SK-N-SH treated with all-trans-retinoic acid at 6 μM for 48 hours (cell line): ENCODE measurements around the gene BST1.
A peak's percentile ranks its signal among the peaks of the same experiment; 100 is the strongest.

ENCODE experiments used
- ATAC-seq: fragments of 200-7000 bp; cut with Tn5 transposase; 3 replicates; pipeline ENCODE4 v1.9.1; 2020; ENCODE audit warnings: mild to moderate bottlenecking, moderate library complexity
- ARNTL ChIP-seq: fragments of 450-650 bp; formaldehyde crosslinking; IDR thresholded peaks from 2 replicates; pipeline ENCODE4 v1.5.0; 2020; ENCODE audit warnings: low read depth, mild to moderate bottlenecking, moderate library complexity, borderline replicate concordance
- CSDC2 ChIP-seq: fragments of 250-450 bp; sonication (Bioruptor Pico); IDR thresholded peaks from 2 replicates; pipeline ENCODE4 v1.5.0; 2020; ENCODE audit warnings: mild to moderate bottlenecking, moderate library complexity
- GLIS3 ChIP-seq: fragments of 250-450 bp; sonication (Bioruptor Pico); IDR thresholded peaks from 2 replicates; pipeline ENCODE4 v1.5.0; 2020; ENCODE audit warnings: mild to moderate bottlenecking, moderate library complexity
- ISL1 ChIP-seq: fragments of 250-450 bp; sonication (Bioruptor Pico); IDR thresholded peaks from 2 replicates; pipeline ENCODE4 v2.1.2; 2022; ENCODE audit warnings: mild to moderate bottlenecking, moderate library complexity
- OSR1 ChIP-seq: fragments of 250-450 bp; sonication (Bioruptor Pico); IDR thresholded peaks from 2 replicates; pipeline ENCODE4 v1.8.0; 2022; ENCODE audit warnings: moderate library complexity, mild to moderate bottlenecking, inconsistent platforms
- PPARA ChIP-seq: fragments of 250-450 bp; sonication (Bioruptor Pico); IDR thresholded peaks from 2 replicates; pipeline ENCODE4 v1.5.0; 2020; ENCODE audit warnings: mild to moderate bottlenecking, borderline replicate concordance
- SNAI2 ChIP-seq: fragments of 250-450 bp; sonication (Bioruptor Pico); IDR thresholded peaks from 2 replicates; pipeline ENCODE4 v1.5.0; 2020; ENCODE audit warnings: mild to moderate bottlenecking, moderate library complexity
- TCF4 ChIP-seq: fragments of 250-450 bp; sonication (Bioruptor Pico); IDR thresholded peaks from 2 replicates; pipeline ENCODE4 v1.8.0; 2021; ENCODE audit warnings: mild to moderate bottlenecking, moderate library complexity, borderline replicate concordance
- TOX ChIP-seq: fragments of 250-450 bp; sonication (Bioruptor Pico); IDR thresholded peaks from 2 replicates; pipeline ENCODE4 v1.8.0; 2021; ENCODE audit warnings: mild to moderate bottlenecking, moderate library complexity, borderline replicate concordance
- ZC3H10 ChIP-seq: fragments of 250-450 bp; sonication (Bioruptor Pico); IDR thresholded peaks from 2 replicates; pipeline ENCODE4 v1.5.1; 2021; ENCODE audit warnings: mild to moderate bottlenecking, moderate library complexity
- ZFP3 ChIP-seq: fragments of 250-450 bp; sonication (Bioruptor Pico); IDR thresholded peaks from 2 replicates; pipeline ENCODE4 v1.5.0; 2020; ENCODE audit warnings: mild to moderate bottlenecking, moderate library complexity
- ZFP30 ChIP-seq: fragments of 450-650 bp; formaldehyde crosslinking; IDR thresholded peaks from 2 replicates; pipeline ENCODE4 v1.5.0; 2022; ENCODE audit warnings: mild to moderate bottlenecking, moderate library complexity
- ZNF565 ChIP-seq: fragments of 450-650 bp; formaldehyde crosslinking; conservative IDR thresholded peaks from 2 replicates; pipeline ENCODE4 v1.5.0; 2020; ENCODE audit warnings: low read depth, mild to moderate bottlenecking, moderate library complexity
- ZNF70 ChIP-seq: fragments of 450-650 bp; formaldehyde crosslinking; IDR thresholded peaks from 2 replicates; pipeline ENCODE4 v1.5.0; 2020; ENCODE audit warnings: mild to moderate bottlenecking, moderate library complexity
- TF ChIP-seq, protein P1 (sequence below): fragments of 250-450 bp; sonication (Bioruptor Pico); IDR thresholded peaks from 2 replicates; pipeline ENCODE4 v1.8.0; 2020; ENCODE audit warnings: mild to moderate bottlenecking, moderate library complexity, borderline replicate concordance
- TF ChIP-seq, protein P2 (sequence below): fragments of 250-450 bp; sonication (Bioruptor Pico); IDR thresholded peaks from 2 replicates; pipeline ENCODE4 v1.5.1; 2021; ENCODE audit warnings: mild to moderate bottlenecking, moderate library complexity
- TF ChIP-seq, protein P3 (sequence below): fragments of 250-450 bp; sonication (Bioruptor Pico); IDR thresholded peaks from 2 replicates; pipeline ENCODE4 v1.5.0; 2020; ENCODE audit warnings: mild to moderate bottlenecking, moderate library complexity
- TF ChIP-seq, protein P4 (sequence below): fragments of 250-450 bp; sonication (Bioruptor Pico); IDR thresholded peaks from 2 replicates; pipeline ENCODE4 v1.8.0; 2021; ENCODE audit warnings: low read depth, mild to moderate bottlenecking, moderate library complexity, borderline replicate concordance

The BST1 gene

DNA sequence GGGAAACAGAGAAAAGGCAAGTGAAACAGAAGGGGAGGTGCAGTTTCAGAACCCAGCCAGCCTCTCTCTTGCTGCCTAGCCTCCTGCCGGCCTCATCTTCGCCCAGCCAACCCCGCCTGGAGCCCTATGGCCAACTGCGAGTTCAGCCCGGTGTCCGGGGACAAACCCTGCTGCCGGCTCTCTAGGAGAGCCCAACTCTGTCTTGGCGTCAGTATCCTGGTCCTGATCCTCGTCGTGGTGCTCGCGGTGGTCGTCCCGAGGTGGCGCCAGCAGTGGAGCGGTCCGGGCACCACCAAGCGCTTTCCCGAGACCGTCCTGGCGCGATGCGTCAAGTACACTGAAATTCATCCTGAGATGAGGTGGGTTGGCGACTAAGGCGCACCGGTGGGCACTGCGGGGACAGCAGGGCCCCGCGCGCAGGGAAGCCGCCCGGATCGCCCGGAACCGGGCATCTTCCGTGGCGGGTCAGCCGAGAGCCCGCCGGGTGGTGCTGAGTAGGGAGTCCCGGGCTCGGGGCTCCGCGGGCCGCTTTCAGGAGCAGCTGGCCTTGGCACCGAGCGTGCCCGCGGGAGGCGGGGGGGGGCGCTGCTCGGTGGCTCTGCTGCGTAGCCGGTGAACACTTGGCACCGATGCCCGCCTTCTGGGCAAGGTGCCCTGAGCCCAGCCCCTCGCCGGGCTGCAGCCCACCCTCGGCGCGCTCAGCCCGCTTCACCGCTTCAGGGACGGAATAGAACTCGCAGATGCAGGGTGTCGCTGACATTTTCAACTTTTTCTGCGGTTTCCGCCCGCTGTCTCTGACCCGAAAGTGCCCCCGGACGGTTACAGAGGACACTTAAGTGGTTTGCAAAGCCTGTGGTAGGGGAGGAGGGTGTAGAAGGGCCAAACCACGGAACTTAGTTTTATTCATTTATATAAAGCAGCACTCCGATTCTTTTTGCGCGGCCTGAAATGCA lies 75.7 kb downstream of the BST1 start, which contains the start of gene CD38:
Gene CD38, plus strand, starts transcription at position 40 of the 953 bp plus-strand sequence. Its CDS starts 87 bp downstream, at position 127.
- no peak for TF ChIP-seq ZFP3 (CRISPR knock-in tag)
- no peak for TF ChIP-seq ZFP30 (CRISPR knock-in tag)
- TF ChIP-seq ZNF565, result no peak
- TF ChIP-seq, protein P1, sequence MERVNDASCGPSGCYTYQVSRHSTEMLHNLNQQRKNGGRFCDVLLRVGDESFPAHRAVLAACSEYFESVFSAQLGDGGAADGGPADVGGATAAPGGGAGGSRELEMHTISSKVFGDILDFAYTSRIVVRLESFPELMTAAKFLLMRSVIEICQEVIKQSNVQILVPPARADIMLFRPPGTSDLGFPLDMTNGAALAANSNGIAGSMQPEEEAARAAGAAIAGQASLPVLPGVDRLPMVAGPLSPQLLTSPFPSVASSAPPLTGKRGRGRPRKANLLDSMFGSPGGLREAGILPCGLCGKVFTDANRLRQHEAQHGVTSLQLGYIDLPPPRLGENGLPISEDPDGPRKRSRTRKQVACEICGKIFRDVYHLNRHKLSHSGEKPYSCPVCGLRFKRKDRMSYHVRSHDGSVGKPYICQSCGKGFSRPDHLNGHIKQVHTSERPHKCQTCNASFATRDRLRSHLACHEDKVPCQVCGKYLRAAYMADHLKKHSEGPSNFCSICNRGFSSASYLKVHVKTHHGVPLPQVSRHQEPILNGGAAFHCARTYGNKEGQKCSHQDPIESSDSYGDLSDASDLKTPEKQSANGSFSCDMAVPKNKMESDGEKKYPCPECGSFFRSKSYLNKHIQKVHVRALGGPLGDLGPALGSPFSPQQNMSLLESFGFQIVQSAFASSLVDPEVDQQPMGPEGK (CRISPR knock-in tag), result no peak
- TF ChIP-seq ISL1 (CRISPR knock-in tag), result no peak
- TF ChIP-seq, protein P2, sequence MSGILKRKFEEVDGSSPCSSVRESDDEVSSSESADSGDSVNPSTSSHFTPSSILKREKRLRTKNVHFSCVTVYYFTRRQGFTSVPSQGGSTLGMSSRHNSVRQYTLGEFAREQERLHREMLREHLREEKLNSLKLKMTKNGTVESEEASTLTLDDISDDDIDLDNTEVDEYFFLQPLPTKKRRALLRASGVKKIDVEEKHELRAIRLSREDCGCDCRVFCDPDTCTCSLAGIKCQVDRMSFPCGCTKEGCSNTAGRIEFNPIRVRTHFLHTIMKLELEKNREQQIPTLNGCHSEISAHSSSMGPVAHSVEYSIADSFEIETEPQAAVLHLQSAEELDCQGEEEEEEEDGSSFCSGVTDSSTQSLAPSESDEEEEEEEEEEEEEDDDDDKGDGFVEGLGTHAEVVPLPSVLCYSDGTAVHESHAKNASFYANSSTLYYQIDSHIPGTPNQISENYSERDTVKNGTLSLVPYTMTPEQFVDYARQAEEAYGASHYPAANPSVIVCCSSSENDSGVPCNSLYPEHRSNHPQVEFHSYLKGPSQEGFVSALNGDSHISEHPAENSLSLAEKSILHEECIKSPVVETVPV (CRISPR knock-in tag), result no peak
- no peak for TF ChIP-seq ARNTL (CRISPR knock-in tag)
- TF ChIP-seq TCF4, result no peak
- TF ChIP-seq TOX, result no peak
- no peak for TF ChIP-seq SNAI2 (CRISPR knock-in tag)
- no peak for TF ChIP-seq OSR1 (CRISPR knock-in tag)
- no peak for TF ChIP-seq PPARA (CRISPR knock-in tag)

DNA sequence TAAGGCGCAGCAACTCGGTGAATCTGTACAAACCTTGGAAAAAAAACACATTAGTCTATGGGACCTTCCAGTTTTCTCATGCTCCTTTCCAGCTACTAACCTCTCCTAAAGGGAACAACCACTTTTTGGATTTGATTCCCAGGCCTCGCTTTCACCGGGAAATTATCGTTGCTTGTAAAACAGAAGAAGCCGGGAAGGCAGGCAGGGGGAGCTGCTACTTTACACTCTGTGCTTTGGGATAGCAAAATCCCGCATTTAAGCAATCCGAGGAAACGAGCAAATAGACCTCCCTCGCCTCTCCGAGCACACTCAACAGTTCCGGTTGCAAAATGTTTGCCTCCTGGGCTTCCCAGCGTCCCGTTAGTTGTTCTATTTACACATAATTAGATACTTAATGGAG lies 76.4 kb downstream of the BST1 start:
- TF ChIP-seq, protein P3, sequence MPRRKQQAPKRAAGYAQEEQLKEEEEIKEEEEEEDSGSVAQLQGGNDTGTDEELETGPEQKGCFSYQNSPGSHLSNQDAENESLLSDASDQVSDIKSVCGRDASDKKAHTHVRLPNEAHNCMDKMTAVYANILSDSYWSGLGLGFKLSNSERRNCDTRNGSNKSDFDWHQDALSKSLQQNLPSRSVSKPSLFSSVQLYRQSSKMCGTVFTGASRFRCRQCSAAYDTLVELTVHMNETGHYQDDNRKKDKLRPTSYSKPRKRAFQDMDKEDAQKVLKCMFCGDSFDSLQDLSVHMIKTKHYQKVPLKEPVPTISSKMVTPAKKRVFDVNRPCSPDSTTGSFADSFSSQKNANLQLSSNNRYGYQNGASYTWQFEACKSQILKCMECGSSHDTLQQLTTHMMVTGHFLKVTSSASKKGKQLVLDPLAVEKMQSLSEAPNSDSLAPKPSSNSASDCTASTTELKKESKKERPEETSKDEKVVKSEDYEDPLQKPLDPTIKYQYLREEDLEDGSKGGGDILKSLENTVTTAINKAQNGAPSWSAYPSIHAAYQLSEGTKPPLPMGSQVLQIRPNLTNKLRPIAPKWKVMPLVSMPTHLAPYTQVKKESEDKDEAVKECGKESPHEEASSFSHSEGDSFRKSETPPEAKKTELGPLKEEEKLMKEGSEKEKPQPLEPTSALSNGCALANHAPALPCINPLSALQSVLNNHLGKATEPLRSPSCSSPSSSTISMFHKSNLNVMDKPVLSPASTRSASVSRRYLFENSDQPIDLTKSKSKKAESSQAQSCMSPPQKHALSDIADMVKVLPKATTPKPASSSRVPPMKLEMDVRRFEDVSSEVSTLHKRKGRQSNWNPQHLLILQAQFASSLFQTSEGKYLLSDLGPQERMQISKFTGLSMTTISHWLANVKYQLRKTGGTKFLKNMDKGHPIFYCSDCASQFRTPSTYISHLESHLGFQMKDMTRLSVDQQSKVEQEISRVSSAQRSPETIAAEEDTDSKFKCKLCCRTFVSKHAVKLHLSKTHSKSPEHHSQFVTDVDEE (CRISPR knock-in tag), result no peak
- TF ChIP-seq ZC3H10 (CRISPR knock-in tag) (no peak), OSR1 (CRISPR knock-in tag) (no peak), ARNTL (CRISPR knock-in tag) (no peak), SNAI2 (CRISPR knock-in tag) (no peak), ZNF70 (CRISPR knock-in tag) (no peak), TCF4 (no peak), GLIS3 (no peak), ZFP30 (CRISPR knock-in tag) (no peak), CSDC2 (no peak)
- TF ChIP-seq, protein P1 (CRISPR knock-in tag), result no peak
- TF ChIP-seq, protein P2 (CRISPR knock-in tag), result no peak
- TF ChIP-seq, protein P4, sequence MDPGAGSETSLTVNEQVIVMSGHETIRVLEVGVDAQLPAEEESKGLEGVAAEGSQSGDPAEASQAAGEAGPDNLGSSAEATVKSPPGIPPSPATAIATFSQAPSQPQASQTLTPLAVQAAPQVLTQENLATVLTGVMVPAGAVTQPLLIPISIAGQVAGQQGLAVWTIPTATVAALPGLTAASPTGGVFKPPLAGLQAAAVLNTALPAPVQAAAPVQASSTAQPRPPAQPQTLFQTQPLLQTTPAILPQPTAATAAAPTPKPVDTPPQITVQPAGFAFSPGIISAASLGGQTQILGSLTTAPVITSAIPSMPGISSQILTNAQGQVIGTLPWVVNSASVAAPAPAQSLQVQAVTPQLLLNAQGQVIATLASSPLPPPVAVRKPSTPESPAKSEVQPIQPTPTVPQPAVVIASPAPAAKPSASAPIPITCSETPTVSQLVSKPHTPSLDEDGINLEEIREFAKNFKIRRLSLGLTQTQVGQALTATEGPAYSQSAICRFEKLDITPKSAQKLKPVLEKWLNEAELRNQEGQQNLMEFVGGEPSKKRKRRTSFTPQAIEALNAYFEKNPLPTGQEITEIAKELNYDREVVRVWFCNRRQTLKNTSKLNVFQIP (CRISPR knock-in tag), result no peak
- TF ChIP-seq, all 23 proteins: peak for 0
- ATAC-seq, result peak; percentile 84

More for the DNA sequence above, 75.7 kb downstream of the BST1 start, which contains the start of gene CD38:
- ATAC-seq, result peak; percentile 73
